OCI-LY1 (cell line): ENCODE measurements around the gene PPP1R3E.
"Not testable (repeated sequence)": the region's sequence is repeated elsewhere in the genome, so short reads cannot be mapped to it uniquely, and the experiment has no call there.

Experiments
- H2AFZ ChIP-seq: fragments of 200-600 bp; sonication (generic), shearing (Covaris generic); 2 replicates; pipeline ENCODE4 v1.6.0; 2014; ENCODE audit warnings: antibody characterized with exemption, mild to moderate bottlenecking, low read length
- H3F3A ChIP-seq: fragments of 200-600 bp; sonication (generic), shearing (Covaris generic); 2 replicates; pipeline ENCODE4 v1.6.0; 2014; ENCODE audit warnings: mild to moderate bottlenecking, antibody characterized with exemption, low read length, moderate library complexity; ENCODE audit not compliant: insufficient read depth
- H3K27ac ChIP-seq: fragments of 200-600 bp; sonication (generic); 2 replicates; pipeline ENCODE4 v1.5.1; 2014; ENCODE audit warnings: low read length, mixed run types, mild to moderate bottlenecking, low read depth; ENCODE audit not compliant: poor library complexity, severe bottlenecking
- H3K27me3 ChIP-seq: fragments of 200-600 bp; sonication (generic); 2 replicates; pipeline ENCODE4 v1.6.0; 2014; ENCODE audit warnings: antibody characterized with exemption, mild to moderate bottlenecking, low read length, moderate library complexity; ENCODE audit not compliant: insufficient read depth
- H3K36me3 ChIP-seq: fragments of 200-600 bp; sonication (generic); 2 replicates; pipeline ENCODE4 v1.6.1; 2014; ENCODE audit warnings: mild to moderate bottlenecking, antibody characterized with exemption, low read length, moderate library complexity, mixed read lengths; ENCODE audit not compliant: insufficient read depth
- H3K4me1 ChIP-seq: fragments of 200-600 bp; sonication (generic); 2 replicates; pipeline ENCODE4 v1.5.1; 2014; ENCODE audit warnings: mild to moderate bottlenecking, low read length, moderate library complexity; ENCODE audit not compliant: insufficient read depth, severe bottlenecking
- H3K4me2 ChIP-seq: fragments of 200-600 bp; sonication (generic), shearing (Covaris generic); 2 replicates; pipeline ENCODE4 v1.6.1; 2014; ENCODE audit warnings: low read length
- H3K4me3 ChIP-seq: fragments of 200-600 bp; sonication (generic); 2 replicates; pipeline ENCODE4 v1.5.1; 2014; ENCODE audit warnings: low read length, low read depth, mild to moderate bottlenecking, mixed read lengths; ENCODE audit not compliant: poor library complexity, severe bottlenecking
- H3K79me2 ChIP-seq: fragments of 200-600 bp; shearing (Covaris generic); 2 replicates; pipeline ENCODE4 v1.6.1; 2016; ENCODE audit warnings: mixed run types, low read length, mixed read lengths; ENCODE audit not compliant: insufficient read depth
- H3K9ac ChIP-seq: fragments of 200-600 bp; sonication (generic), shearing (Covaris generic); 2 replicates; pipeline ENCODE4 v1.6.1; 2014; ENCODE audit warnings: mild to moderate bottlenecking, low read length, mixed read lengths
- H3K9me2 ChIP-seq: fragments of 200-600 bp; sonication (generic), shearing (Covaris generic); 2 replicates; pipeline ENCODE4 v1.6.1; 2014; ENCODE audit warnings: low read depth, mild to moderate bottlenecking, low read length, mixed read lengths
- H3K9me3 ChIP-seq: fragments of 200-600 bp; shearing (Covaris generic); 2 replicates; pipeline ENCODE4 v1.6.1; 2014; ENCODE audit warnings: low read length, mixed read lengths
- H4K20me1 ChIP-seq: fragments of 200-600 bp; sonication (generic), shearing (Covaris generic); 2 replicates; pipeline ENCODE4 v1.6.0; 2016; ENCODE audit warnings: mild to moderate bottlenecking, low read length; ENCODE audit not compliant: insufficient read depth
- EZH2 ChIP-seq: fragments of 200-600 bp; sonication (generic), shearing (Covaris generic); IDR thresholded peaks from 2 replicates; pipeline ENCODE4 v1.8.0; 2017; ENCODE audit warnings: borderline replicate concordance, mixed run types, mild to moderate bottlenecking, antibody characterized with exemption, low read length, moderate library complexity, mixed read lengths
- TF ChIP-seq, protein P1 (sequence below): fragments of 200-600 bp; sonication (generic), shearing (Covaris generic); IDR thresholded peaks from 2 replicates; pipeline ENCODE4 v1.5.1; 2017; ENCODE audit warnings: mild to moderate bottlenecking, antibody characterized with exemption, low read length, moderate library complexity, mixed read lengths

Gene PPP1R3E

GRCh38 chr14:23269193-23269592, 33.5 kb downstream of the PPP1R3E start:
- Histone ChIP-seq H2AFZ (no peak overlapping the region), H3K9me3 (no peaks in the 10 kb centered on the region), H3K4me2 (no peak overlapping the region), H3K4me1 (no peaks in the 10 kb centered on the region), H3K4me3 (no peak overlapping the region), H3K27me3 (no peaks in the 10 kb centered on the region), H4K20me1 (no peaks in the 10 kb centered on the region), H3F3A (peaks cover 3% of the 10 kb centered on the region; the same call in 1 of the 2 replicates), H3K9me2 (no peaks in the 10 kb centered on the region), H3K36me3 (no peaks in the 10 kb centered on the region), H3K27ac (no peak overlapping the region), H3K9ac (no peak overlapping the region), H3K79me2 (no peaks in the 10 kb centered on the region)
- no peak for TF ChIP-seq EZH2
- TF ChIP-seq, protein P1, sequence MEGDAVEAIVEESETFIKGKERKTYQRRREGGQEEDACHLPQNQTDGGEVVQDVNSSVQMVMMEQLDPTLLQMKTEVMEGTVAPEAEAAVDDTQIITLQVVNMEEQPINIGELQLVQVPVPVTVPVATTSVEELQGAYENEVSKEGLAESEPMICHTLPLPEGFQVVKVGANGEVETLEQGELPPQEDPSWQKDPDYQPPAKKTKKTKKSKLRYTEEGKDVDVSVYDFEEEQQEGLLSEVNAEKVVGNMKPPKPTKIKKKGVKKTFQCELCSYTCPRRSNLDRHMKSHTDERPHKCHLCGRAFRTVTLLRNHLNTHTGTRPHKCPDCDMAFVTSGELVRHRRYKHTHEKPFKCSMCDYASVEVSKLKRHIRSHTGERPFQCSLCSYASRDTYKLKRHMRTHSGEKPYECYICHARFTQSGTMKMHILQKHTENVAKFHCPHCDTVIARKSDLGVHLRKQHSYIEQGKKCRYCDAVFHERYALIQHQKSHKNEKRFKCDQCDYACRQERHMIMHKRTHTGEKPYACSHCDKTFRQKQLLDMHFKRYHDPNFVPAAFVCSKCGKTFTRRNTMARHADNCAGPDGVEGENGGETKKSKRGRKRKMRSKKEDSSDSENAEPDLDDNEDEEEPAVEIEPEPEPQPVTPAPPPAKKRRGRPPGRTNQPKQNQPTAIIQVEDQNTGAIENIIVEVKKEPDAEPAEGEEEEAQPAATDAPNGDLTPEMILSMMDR: no peak

DNA sequence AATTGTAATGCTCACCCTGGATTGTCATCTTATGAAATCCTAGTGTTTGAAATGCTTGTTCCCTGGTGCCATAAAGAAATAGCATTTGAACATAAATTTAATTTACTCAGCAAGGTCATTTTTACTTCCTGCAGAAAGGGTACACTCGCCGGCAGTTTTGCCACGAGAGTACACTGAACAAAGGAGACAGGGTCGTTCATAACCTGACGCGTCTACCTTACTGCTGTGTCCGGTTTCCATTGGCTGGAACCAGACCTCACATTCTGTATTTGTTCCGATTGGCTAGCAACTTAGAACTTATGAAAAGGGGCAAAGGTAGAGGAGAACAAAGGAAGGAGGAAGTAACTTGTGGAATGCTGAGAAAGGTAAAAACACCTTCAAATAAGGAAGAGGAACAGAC, 41.8 kb downstream of the PPP1R3E start:
- not testable (repeated sequence) for H3K9me2 ChIP-seq, H3K4me3 ChIP-seq, H4K20me1 ChIP-seq, H3K9ac ChIP-seq, H3K9me3 ChIP-seq, H3K27me3 ChIP-seq, H3K79me2 ChIP-seq, H3K4me2 ChIP-seq, H3K36me3 ChIP-seq, H2AFZ ChIP-seq, H3K27ac ChIP-seq, H3K4me1 ChIP-seq, H3F3A ChIP-seq

DNA sequence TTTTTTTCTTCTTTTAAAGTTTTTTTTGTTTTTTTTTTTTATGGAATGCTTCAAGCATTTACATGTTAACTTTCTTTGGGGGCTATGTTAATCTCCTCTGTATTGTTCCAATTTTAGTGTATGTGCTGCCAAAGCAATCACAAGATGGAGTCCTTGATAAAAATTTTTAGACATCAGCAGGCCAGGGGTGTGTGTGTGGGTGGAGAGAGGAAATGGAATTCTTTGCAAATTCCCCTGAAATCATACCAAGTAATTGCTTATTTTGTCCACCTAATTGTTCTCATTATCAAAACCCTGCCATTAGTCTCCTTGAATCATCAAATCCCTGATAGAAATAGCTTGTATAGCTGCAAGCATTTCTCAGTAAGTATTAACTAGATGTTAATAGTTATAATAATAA, 43.2 kb downstream of the PPP1R3E start:
- no peaks in the 10 kb centered on the region for H3K79me2 ChIP-seq
- H3K27ac ChIP-seq: no peak overlapping the region
- H3K36me3 ChIP-seq: no peaks in the 10 kb centered on the region
- no peaks in the 10 kb centered on the region for H3K27me3 ChIP-seq
- no peaks in the 10 kb centered on the region for H3K9me2 ChIP-seq
- no peak overlapping the region for H3K9ac ChIP-seq
- no peaks in the 10 kb centered on the region for H3K4me1 ChIP-seq
- no peak overlapping the region for H3K4me2 ChIP-seq
- no peaks in the 10 kb centered on the region for H4K20me1 ChIP-seq
- no peak overlapping the region for H2AFZ ChIP-seq
- H3F3A ChIP-seq: no peaks in the 10 kb centered on the region
- TF ChIP-seq, protein P1: no peak
- no peak for TF ChIP-seq EZH2
- no peaks in the 10 kb centered on the region for H3K9me3 ChIP-seq
- no peak overlapping the region for H3K4me3 ChIP-seq

DNA sequence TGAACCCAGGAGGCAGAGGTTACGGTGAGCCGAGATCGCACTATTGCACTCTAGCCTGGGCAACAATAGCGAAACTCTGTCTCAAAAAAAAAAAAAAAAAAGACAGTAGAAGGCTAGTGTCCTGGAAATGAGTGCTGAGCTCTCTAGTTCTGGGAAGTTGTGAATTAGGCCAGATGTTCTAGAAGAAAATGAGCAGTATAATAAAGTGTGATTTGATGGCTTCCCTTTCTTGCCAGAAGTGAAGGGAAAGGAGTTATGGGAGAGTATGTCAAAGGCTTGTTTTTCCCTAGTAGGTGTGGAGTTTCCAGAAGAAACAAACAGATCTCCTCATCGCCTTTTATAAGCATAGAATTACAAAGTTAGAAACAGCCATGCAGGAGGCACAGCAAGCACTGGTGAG, 44.4 kb downstream of the PPP1R3E start:
- Histone ChIP-seq H3K27ac (no peak overlapping the region), H3K4me3 (no peak overlapping the region), H3F3A (no peaks in the 10 kb centered on the region), H3K79me2 (no peaks in the 10 kb centered on the region), H3K27me3 (no peaks in the 10 kb centered on the region; the same call in 1 of the 2 replicates), H3K4me1 (no peaks in the 10 kb centered on the region), H2AFZ (no peak overlapping the region), H3K9ac (no peak overlapping the region), H3K9me2 (no peaks in the 10 kb centered on the region), H3K9me3 (no peaks in the 10 kb centered on the region), H3K36me3 (no peaks in the 10 kb centered on the region), H4K20me1 (no peaks in the 10 kb centered on the region), H3K4me2 (no peak overlapping the region)
- no peak for TF ChIP-seq EZH2
- TF ChIP-seq, protein P1: no peak
